Activated CD4-positive, alpha-beta memory T cell treated with anti-CD3 and anti-CD28 coated beads for 36 hours (primary cell): ENCODE data around the gene TCL1B. TPM values are rescaled to one million over a fixed set of nuclear protein-coding genes. Genes with fewer than 3 reads are reported as not detected.

Source experiments
- CTCF ChIA-PET: fragments of 350-600 bp; sonication (Branson Sonifier 250); formaldehyde crosslinking; loops from one replicate; lab custom pipeline; 2021; ENCODE audit warnings: antibody characterized with exemption, inconsistent platforms; lab: Charles Lee
- POLR2A ChIA-PET: fragments of 350-600 bp; sonication (Branson Sonifier 250); formaldehyde crosslinking; loops from one replicate; lab custom pipeline; 2021; ENCODE audit warnings: antibody characterized with exemption; lab: Charles Lee
- DNase-seq: peaks from one replicate; pipeline ENCODE4 v3.0.0-alpha.2; 2020
- H3K27ac Mint-ChIP-seq: one replicate; pipeline ENCODE4 v1.8.0; 2021; ENCODE audit warnings: mixed read lengths
- H3K27me3 Mint-ChIP-seq: one replicate; pipeline ENCODE4 v1.8.0; 2021; ENCODE audit warnings: mixed read lengths
- H3K36me3 Mint-ChIP-seq: one replicate; pipeline ENCODE4 v1.8.0; 2021; ENCODE audit warnings: mixed read lengths
- H3K4me1 Mint-ChIP-seq: one replicate; pipeline ENCODE4 v1.8.0; 2021; ENCODE audit warnings: low read depth, mixed read lengths
- H3K4me3 Mint-ChIP-seq: one replicate; pipeline ENCODE4 v1.8.0; 2021; ENCODE audit warnings: mild to moderate bottlenecking, mixed read lengths
- H3K9me3 Mint-ChIP-seq: one replicate; pipeline ENCODE4 v1.8.0; 2021; ENCODE audit warnings: mixed read lengths
- intact Hi-C: fragments of 100-400 bp; cut with micrococcal nuclease; formaldehyde crosslinking; loops from one replicate; pipeline ENCODE4 v1.15.1; 2023
- total RNA-seq, 2 experiments: library from RNA; stranded (reverse); gene quantifications; one replicate each; pipeline ENCODE4 v1.2.3, GENCODE V29; 2021

TCL1B gene
- total RNA-seq, 2 experiments from 2014 or later: not detected

- no peaks in the 10 kb centered on the region for H3K9me3 Mint-ChIP-seq
- no peaks in the 10 kb centered on the region for H3K4me1 Mint-ChIP-seq
- POLR2A ChIA-PET: no interaction called here
- no peak overlapping the region for H3K27ac Mint-ChIP-seq
- no peak overlapping the region for H3K4me3 Mint-ChIP-seq
- no peak for DNase-seq
- intact Hi-C loops: no loop called here
- H3K36me3 Mint-ChIP-seq: no peaks in the 10 kb centered on the region
- CTCF ChIA-PET: no interaction called here
- peaks cover 19% of the 10 kb centered on the region for H3K27me3 Mint-ChIP-seq
Measured at GRCh38 chr14:95695051-95695450, 8.8 kb downstream of the TCL1B start.

GRCh38 chr14:95695913-95696312 is 9.7 kb downstream of the TCL1B start:
- POLR2A ChIA-PET: no interaction called here
- intact Hi-C loops: no loop called here
- Mint-ChIP-seq H3K27ac (no peak overlapping the region), H3K36me3 (no peaks in the 10 kb centered on the region), H3K27me3 (peaks cover 21% of the 10 kb centered on the region), H3K4me1 (no peaks in the 10 kb centered on the region), H3K9me3 (no peaks in the 10 kb centered on the region), H3K4me3 (no peak overlapping the region)
- CTCF ChIA-PET: no interaction called here
- no peak for DNase-seq

- no peak for DNase-seq
- Mint-ChIP-seq H3K4me3 (no peak overlapping the region), H3K36me3 (no peaks in the 10 kb centered on the region), H3K4me1 (no peaks in the 10 kb centered on the region), H3K27ac (no peak overlapping the region), H3K27me3 (peaks cover 23% of the 10 kb centered on the region), H3K9me3 (no peaks in the 10 kb centered on the region)
- ChIA-PET CTCF (no interaction called here), POLR2A (no interaction called here)
- intact Hi-C loops: no loop called here
Measured at GRCh38 chr14:95696741-95697140, 10.5 kb downstream of the TCL1B start.

GRCh38 chr14:95697764-95698163 is 11.5 kb downstream of the TCL1B start:
- POLR2A ChIA-PET: no interaction called here
- H3K27me3 Mint-ChIP-seq: peaks cover 26% of the 10 kb centered on the region
- CTCF ChIA-PET: no interaction called here

GRCh38 chr14:95698287-95698686 is 12.1 kb downstream of the TCL1B start:
- Mint-ChIP-seq H3K27me3 (peaks cover 27% of the 10 kb centered on the region), H3K36me3 (no peaks in the 10 kb centered on the region), H3K4me3 (no peak overlapping the region), H3K4me1 (no peaks in the 10 kb centered on the region), H3K27ac (no peak overlapping the region), H3K9me3 (no peaks in the 10 kb centered on the region)
- intact Hi-C loops: no loop called here
- DNase-seq: no peak
- POLR2A ChIA-PET: no interaction called here
- CTCF ChIA-PET: interaction anchor here (0.7 kb wide), 1 partner anchor 174 kb away, joined by 4 read pairs; no protein-coding TSS in a partner anchor

More at GRCh38 chr14:95697764-95698163, 11.5 kb downstream of the TCL1B start:
- H3K4me1 Mint-ChIP-seq: no peaks in the 10 kb centered on the region
- no peak overlapping the region for H3K4me3 Mint-ChIP-seq
- H3K36me3 Mint-ChIP-seq: no peaks in the 10 kb centered on the region
- no peak overlapping the region for H3K27ac Mint-ChIP-seq
- DNase-seq: no peak
- intact Hi-C loops: no loop called here
- no peaks in the 10 kb centered on the region for H3K9me3 Mint-ChIP-seq

- H3K9me3 Mint-ChIP-seq: no peaks in the 10 kb centered on the region
- H3K27ac Mint-ChIP-seq: no peak overlapping the region
- ChIA-PET POLR2A (no interaction called here), CTCF (interaction anchor here (1.4 to 1.8 kb wide), 2 partner anchors 16 to 132 kb away, joined by 3 to 5 read pairs; no protein-coding TSS in a partner anchor)
- DNase-seq: no peak
- no peaks in the 10 kb centered on the region for H3K36me3 Mint-ChIP-seq
- peaks cover 31% of the 10 kb centered on the region for H3K27me3 Mint-ChIP-seq
- H3K4me1 Mint-ChIP-seq: no peaks in the 10 kb centered on the region
- intact Hi-C loops: no loop called here
- no peak overlapping the region for H3K4me3 Mint-ChIP-seq
Measured at GRCh38 chr14:95699412-95699811, 13.2 kb downstream of the TCL1B start.

GRCh38 chr14:95700221-95700976 is 14.2 kb downstream of the TCL1B start:
- ChIA-PET CTCF (interaction anchor here (1.4 to 1.8 kb wide), 2 partner anchors 17 to 133 kb away, joined by 3 to 5 read pairs; no protein-coding TSS in a partner anchor), POLR2A (no interaction called here)
- Mint-ChIP-seq H3K4me1 (no peaks in the 10 kb centered on the region), H3K27ac (no peak overlapping the region), H3K9me3 (no peaks in the 10 kb centered on the region), H3K36me3 (no peaks in the 10 kb centered on the region), H3K4me3 (no peak overlapping the region), H3K27me3 (peaks cover 32% of the 10 kb centered on the region)
- DNase-seq: no peak
- intact Hi-C loops: no loop called here

GRCh38 chr14:95701846-95702221 is 15.6 kb downstream of the TCL1B start:
- no peak for DNase-seq
- H3K36me3 Mint-ChIP-seq: no peaks in the 10 kb centered on the region
- H3K27me3 Mint-ChIP-seq: peaks cover 30% of the 10 kb centered on the region
- intact Hi-C loops: no loop called here
- H3K9me3 Mint-ChIP-seq: no peaks in the 10 kb centered on the region
- no peak overlapping the region for H3K4me3 Mint-ChIP-seq
- CTCF ChIA-PET: no interaction called here
- H3K4me1 Mint-ChIP-seq: no peaks in the 10 kb centered on the region
- POLR2A ChIA-PET: no interaction called here
- no peak overlapping the region for H3K27ac Mint-ChIP-seq

GRCh38 chr14:95703341-95703740 is 17.1 kb downstream of the TCL1B start:
- ChIA-PET CTCF (interaction anchor here (1.1 kb wide), 1 partner anchor 143 kb away, joined by 3 read pairs; no protein-coding TSS in a partner anchor), POLR2A (no interaction called here)
- intact Hi-C loops: no loop called here
- no peaks in the 10 kb centered on the region for H3K4me1 Mint-ChIP-seq
- no peak overlapping the region for H3K4me3 Mint-ChIP-seq
- H3K27me3 Mint-ChIP-seq: peaks cover 28% of the 10 kb centered on the region
- no peaks in the 10 kb centered on the region for H3K9me3 Mint-ChIP-seq
- no peaks in the 10 kb centered on the region for H3K36me3 Mint-ChIP-seq
- no peak for DNase-seq
- no peak overlapping the region for H3K27ac Mint-ChIP-seq

- intact Hi-C loops: no loop called here
- POLR2A ChIA-PET: no interaction called here
- Mint-ChIP-seq H3K36me3 (no peaks in the 10 kb centered on the region), H3K4me3 (no peak overlapping the region), H3K4me1 (no peaks in the 10 kb centered on the region), H3K27ac (no peak overlapping the region), H3K27me3 (peaks cover 30% of the 10 kb centered on the region), H3K9me3 (no peaks in the 10 kb centered on the region)
- CTCF ChIA-PET: no interaction called here
- no peak for DNase-seq
Measured at GRCh38 chr14:95703805-95704204, 17.6 kb downstream of the TCL1B start.

GRCh38 chr14:95705518-95705917 is 19.3 kb downstream of the TCL1B start:
- Mint-ChIP-seq H3K4me1 (no peaks in the 10 kb centered on the region), H3K36me3 (no peaks in the 10 kb centered on the region), H3K9me3 (no peaks in the 10 kb centered on the region), H3K27ac (no peak overlapping the region), H3K4me3 (no peak overlapping the region), H3K27me3 (peaks cover 36% of the 10 kb centered on the region)
- DNase-seq: no peak
- ChIA-PET CTCF (no interaction called here), POLR2A (no interaction called here)
- intact Hi-C loops: no loop called here

- intact Hi-C loops: no loop called here
- POLR2A ChIA-PET: no interaction called here
- Mint-ChIP-seq H3K27me3 (peaks cover 29% of the 10 kb centered on the region), H3K36me3 (no peaks in the 10 kb centered on the region), H3K9me3 (no peaks in the 10 kb centered on the region), H3K4me1 (no peaks in the 10 kb centered on the region), H3K4me3 (no peak overlapping the region), H3K27ac (no peak overlapping the region)
- CTCF ChIA-PET: no interaction called here
- DNase-seq: no peak
Measured at GRCh38 chr14:95707327-95707726, 21.1 kb downstream of the TCL1B start.

- Mint-ChIP-seq H3K27ac (no peak overlapping the region), H3K9me3 (no peaks in the 10 kb centered on the region), H3K36me3 (no peaks in the 10 kb centered on the region), H3K4me1 (no peaks in the 10 kb centered on the region), H3K27me3 (peaks cover 25% of the 10 kb centered on the region), H3K4me3 (no peak overlapping the region)
- intact Hi-C loops: no loop called here
- ChIA-PET CTCF (no interaction called here), POLR2A (no interaction called here)
- no peak for DNase-seq
Measured at GRCh38 chr14:95710106-95710505, 23.9 kb downstream of the TCL1B start.
